ENCODE measurements around the gene LHFPL3. TPM values are rescaled to one million over a fixed set of nuclear protein-coding genes. Genes with fewer than 3 reads are reported as not detected.

The LHFPL3 gene
- total and polyA plus RNA-seq, 2 of the 13 experiments (the other 11 are each of a cell fraction or from before 2014, with no cell fraction given): not detected

GRCh38 chr7:104851268-104851667 lies 522.9 kb downstream of the LHFPL3 start:
- Histone ChIP-seq H2AFZ (ENCODE audit: low read length) (no peak overlapping the region), H3K9me3 (ENCODE audit: low read length) (no peaks in the 10 kb centered on the region), H3K36me3 (replicated peaks in 1 of 2; ENCODE audit: control insufficient read depth in 1 of 2, insufficient read depth in 2 of 2, low read length in 2 of 2) (no peaks in the 10 kb centered on the region), H3K4me1 (ENCODE audit: insufficient read depth, low read length) (no peaks in the 10 kb centered on the region), H3K27ac (ENCODE audit: extremely low read length, insufficient read depth, low read length) (no peak overlapping the region), H3K4me3 (replicated peaks in 1 of 3; ENCODE audit: insufficient read depth in 1 of 3, low read depth in 2 of 3, low read length in 3 of 3) (no peak overlapping the region), H3K27me3 (ENCODE audit: control insufficient read depth in 1 of 2, insufficient read depth in 2 of 2, low read length in 2 of 2) (peaks cover 0 to 12% of the 10 kb centered on the region in 2 experiments; a peak in 1 of 5 replicates), H3K4me2 (ENCODE audit: low read depth, low read length) (no peak overlapping the region), H4K20me1 (ENCODE audit: insufficient read depth, low read length) (no peaks in the 10 kb centered on the region), H3K9ac (ENCODE audit: insufficient read depth, low read depth, low read length) (no peak overlapping the region), H3K79me2 (ENCODE audit: insufficient read depth, low read length) (no peaks in the 10 kb centered on the region)
- no peak for FAIRE-seq
- 45% methylated on average over 2 of the region's 2 CpGs for WGBS (ENCODE audit: low lambda C conversion rate)
- in situ Hi-C loops (cut with HindIII; ENCODE audit: extremely low pct_ligation_motif_present, low pct_unique_long_range_greater_than_20kb): no loop called here
- BruUV-seq (replicated peaks): no TSS peak
- ATAC-seq: no peak
- TF ChIP-seq ELK4 (CRISPR knock-in tag; IDR thresholded peaks at IDR 0.05; ENCODE audit: borderline replicate concordance) (no peak), DRAP1 (CRISPR knock-in tag; IDR thresholded peaks at IDR 0.05) (no peak), ZNF564 (CRISPR knock-in tag; IDR thresholded peaks at IDR 0.05) (no peak), ZNF496 (CRISPR knock-in tag; IDR thresholded peaks at IDR 0.05; ENCODE audit: insufficient replicate concordance) (no peak), ZNF761 (CRISPR knock-in tag; conservative IDR thresholded peaks at IDR 0.05) (no peak), ZEB1 (IDR thresholded peaks at IDR 0.05; ENCODE audit: insufficient replicate concordance, low read depth) (no peak), ZNF10 (CRISPR knock-in tag; IDR thresholded peaks at IDR 0.05; ENCODE audit: borderline replicate concordance, low read depth) (no peak), ZNF703 (CRISPR knock-in tag; IDR thresholded peaks at IDR 0.05; ENCODE audit: borderline replicate concordance) (no peak), STAT5B (CRISPR knock-in tag; IDR thresholded peaks at IDR 0.05) (no peak), EHMT2 (IDR thresholded peaks at IDR 0.05; ENCODE audit: borderline replicate concordance, low read depth, low read length) (no peak)
- intact Hi-C loops (cut with micrococcal nuclease; ENCODE audit: unreplicated experiment): loop anchor here (2.0 kb wide), 1 partner anchor 620 kb away; no protein-coding TSS in a partner anchor
- no peak for DNase-seq (ENCODE audit: low spot score)
- CTCF ChIA-PET (ENCODE audit: low intra/inter-chr PET ratio, low total read pairs): no interaction called here
- POLR2A ChIA-PET: no interaction called here
